Stimulated activated CD8-positive, alpha-beta memory T cell treated with anti-CD3 and anti-CD28 coated beads, Interleukin-15, amount 100 ng/mL, for 1 hour (primary cell): ENCODE results near the gene CHST6.
"Not testable (repeated sequence)": the region's sequence is repeated elsewhere in the genome, so short reads cannot be mapped to it uniquely, and the experiment has no call there.

Source experiments
- DNase-seq: peaks from one replicate; pipeline ENCODE4 v3.0.0-alpha.2; 2020; ENCODE audit warnings: low read depth

CHST6 gene

DNA sequence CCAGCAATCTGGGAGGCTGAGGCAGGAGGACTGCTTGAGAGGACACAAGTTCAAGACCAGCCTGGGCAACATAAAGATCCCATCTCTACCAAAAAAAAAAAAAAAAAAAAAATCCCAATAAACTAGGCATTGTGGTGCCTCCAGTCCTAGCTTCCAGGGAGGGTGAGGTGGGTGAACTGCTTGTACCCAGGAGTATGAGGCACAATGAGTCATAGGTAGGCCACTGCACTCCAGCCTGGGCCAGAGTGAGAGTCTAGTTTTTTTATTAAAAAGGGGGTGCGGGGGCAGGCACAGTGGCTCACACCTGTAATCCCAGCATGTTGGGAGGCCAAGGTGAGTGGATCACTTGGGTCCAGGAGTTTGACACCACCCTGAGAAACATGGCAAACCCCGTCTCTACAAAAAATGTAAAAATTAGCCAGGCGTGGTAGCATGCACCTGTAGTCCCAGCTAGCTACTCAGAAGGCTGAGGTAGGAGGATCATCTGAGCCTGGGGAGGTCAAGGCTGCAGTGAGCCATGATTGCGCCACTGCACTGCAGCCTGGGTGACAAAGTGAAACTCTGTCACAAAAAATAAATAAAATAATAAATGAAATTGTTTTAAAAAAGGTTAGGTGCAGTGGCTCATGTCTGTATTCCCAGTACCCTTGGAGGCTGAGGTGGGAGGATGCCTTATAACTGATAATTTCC lies 7.8 kb upstream of the CHST6 start:
- DNase-seq: no peak

GRCh38 chr16:75501820-75502219 lies 6.6 kb upstream of the CHST6 start:
- not testable (repeated sequence) for DNase-seq

- DNase-seq: no peak
These were observed 6.1 kb upstream of the CHST6 start for GRCh38 chr16:75501359-75501758.

DNA sequence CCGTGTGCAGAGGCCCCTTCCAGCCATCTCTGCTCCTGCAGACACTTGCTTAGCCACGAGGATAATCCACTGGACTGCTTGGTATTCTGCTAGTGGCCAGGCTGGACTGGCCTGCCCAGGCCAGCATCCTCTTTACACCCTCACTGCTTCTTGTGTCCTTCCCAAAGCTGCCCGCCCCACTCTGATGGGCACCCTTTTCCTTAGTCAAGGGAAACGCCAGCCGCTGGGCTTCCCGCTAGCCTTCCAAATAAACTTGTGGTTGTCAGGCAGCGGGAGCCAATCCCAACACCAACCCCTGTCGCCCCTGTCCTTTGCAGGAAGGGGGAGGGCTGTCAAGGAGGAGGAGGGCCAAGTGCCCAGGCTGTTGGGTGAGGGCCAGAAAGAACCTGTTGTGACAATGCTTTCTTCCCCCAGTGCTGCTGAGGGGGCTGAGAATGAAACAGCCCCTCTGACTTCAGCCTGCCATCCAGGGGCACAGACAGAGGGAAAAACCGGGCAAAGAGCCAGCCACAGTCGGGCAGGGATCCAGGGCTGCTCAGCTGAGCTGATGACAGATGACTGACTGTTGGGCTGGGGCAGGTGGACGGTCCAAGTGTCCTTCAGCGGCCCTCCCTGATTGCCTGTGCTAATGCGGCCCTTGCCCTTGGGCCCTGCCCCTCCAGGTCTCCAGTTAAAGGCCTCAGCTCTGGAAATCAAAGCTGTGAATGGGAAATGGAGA lies 3.5 kb upstream of the CHST6 start:
- DNase-seq: not testable (repeated sequence)

GRCh38 chr16:75497558-75497957 lies 2.3 kb upstream of the CHST6 start:
- DNase-seq: no peak

DNA sequence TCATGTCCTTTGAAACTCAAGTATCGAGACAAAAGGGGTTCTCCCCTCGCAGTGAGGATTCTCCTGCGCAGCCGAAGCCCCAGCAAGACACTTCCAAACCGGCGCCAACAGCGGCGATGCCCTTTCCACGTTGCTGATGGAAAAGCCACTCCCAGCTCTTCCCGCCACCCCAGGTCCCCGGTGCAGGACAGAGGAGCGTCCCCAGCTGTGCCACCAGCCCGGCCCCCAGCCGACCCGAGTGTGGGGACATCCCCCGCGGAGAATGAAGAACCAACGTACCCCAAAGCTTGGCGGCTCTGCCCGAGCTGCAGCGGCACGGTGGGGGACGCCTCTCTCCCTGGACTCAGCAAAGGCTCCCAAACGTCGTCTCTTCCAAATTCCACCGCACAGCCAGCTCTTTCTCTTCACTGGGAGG lies 573 bp downstream of the CHST6 start:
- no peak for DNase-seq

GRCh38 chr16:75494184-75494583 lies 1.1 kb downstream of the CHST6 start:
- DNase-seq: no peak

GRCh38 chr16:75491876-75492275 lies 3.4 kb downstream of the CHST6 start:
- DNase-seq: no peak

- no peak for DNase-seq
These were observed 6.9 kb downstream of the CHST6 start for GRCh38 chr16:75488322-75488721.

DNA sequence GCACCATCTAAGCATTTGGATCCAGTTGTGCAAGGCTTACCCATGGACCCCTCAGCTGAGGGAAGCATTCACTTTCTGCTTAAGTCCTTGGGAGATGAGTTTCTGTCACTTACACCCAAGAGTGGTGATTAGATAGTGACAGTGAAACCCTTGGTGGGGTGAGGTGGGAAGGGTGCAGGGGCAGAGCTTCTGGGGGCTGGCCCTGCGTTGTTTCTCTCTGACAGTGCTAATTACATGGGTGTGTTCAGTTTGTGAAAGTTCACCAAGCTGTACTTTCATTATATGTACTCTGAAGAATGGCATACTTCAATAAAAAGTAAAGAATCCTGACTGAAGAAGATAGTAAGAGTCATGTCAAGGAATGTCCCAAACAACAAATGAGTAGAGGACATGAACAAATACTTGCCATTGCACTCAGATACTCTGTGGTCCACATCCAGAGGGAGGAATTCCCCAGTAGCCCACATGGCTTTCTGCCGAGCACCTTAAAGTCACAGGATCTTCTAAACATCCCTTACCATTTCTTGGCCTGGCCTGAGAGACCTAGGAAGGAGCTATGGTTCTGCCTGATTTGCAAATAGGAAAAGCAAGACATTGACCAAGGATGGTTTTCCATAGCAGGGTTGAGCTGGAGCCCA lies 8.4 kb downstream of the CHST6 start:
- DNase-seq: no peak

- no peak for DNase-seq
These were observed 9.1 kb downstream of the CHST6 start for GRCh38 chr16:75486014-75486675.

- no peak for DNase-seq
These were observed 9.8 kb downstream of the CHST6 start for GRCh38 chr16:75485230-75486013.

GRCh38 chr16:75483222-75483621 lies 12.0 kb downstream of the CHST6 start:
- DNase-seq: no peak

GRCh38 chr16:75482434-75483205 lies 12.6 kb downstream of the CHST6 start:
- DNase-seq: no peak

- DNase-seq: no peak
These were observed 13.8 kb downstream of the CHST6 start for GRCh38 chr16:75481475-75481874.

DNA sequence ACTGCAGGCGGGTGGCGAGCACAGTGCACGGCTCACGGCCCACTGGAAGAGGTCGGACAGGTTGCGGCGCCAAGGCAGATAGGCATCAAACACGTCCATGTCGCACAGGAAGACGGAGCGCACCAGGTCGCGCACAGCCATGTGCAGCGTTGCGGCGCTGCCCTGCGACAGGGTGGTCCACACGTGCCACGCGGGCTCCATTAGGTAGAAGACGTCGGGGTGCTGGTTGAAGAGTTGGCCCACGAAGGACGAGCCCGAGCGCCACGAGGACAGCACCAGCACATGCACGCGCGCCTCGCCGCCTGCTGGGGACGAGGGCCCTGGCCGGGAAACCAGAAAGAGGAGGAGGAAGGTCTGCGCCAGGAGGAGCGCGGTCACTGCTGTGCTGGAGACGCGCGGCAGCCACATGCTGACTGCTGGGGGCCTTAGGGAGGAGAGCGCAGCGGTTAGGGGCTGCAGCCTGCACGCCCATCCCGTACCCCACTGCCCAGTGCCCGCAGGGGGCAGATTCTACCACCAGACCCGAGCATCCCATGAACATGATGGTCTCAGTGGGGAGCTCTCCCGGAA lies 15.7 kb downstream of the CHST6 start:
- DNase-seq: no peak

DNA sequence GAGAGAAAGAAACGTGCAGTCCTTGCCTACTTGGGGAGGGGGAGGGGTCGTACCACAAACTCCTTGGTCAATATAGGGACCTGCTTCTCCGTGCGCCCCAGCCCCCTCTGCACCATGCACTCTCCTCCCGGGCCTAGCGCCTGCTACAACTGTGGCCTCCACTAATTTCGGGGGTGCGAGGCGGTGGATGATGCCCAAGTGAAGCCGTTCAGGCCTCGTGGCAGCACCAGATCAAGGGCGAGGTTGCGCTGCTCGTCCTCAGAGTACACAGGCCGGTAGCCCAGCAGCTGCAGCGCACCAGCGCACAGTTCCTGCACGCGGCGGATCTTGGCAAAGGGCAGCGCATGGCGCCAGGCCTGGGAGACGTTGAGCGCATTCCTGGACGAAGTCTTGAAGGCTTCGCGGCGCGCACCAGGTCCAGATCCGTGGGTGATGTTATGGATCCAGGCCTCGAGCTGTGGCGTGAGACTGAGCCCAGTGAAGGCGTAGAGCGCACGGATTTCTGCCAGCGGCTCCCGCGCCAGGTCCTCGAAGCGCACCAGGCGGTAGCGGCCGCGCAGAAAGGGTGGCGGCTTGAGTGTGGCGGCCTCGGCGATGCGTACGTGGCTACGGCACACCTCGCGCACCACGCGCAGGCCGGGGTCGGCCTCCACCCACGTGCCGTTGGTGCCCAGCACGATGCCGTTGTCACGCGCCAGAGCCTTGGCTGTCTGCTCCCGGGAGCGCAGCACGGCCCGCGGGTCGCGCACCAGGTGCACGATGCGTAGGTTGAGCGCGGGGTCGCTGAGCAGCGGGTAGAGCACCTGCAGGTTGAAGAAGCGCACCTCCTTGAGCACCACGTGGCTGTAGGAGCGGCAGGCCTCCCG lies 16.5 kb downstream of the CHST6 start:
- DNase-seq: no peak

DNA sequence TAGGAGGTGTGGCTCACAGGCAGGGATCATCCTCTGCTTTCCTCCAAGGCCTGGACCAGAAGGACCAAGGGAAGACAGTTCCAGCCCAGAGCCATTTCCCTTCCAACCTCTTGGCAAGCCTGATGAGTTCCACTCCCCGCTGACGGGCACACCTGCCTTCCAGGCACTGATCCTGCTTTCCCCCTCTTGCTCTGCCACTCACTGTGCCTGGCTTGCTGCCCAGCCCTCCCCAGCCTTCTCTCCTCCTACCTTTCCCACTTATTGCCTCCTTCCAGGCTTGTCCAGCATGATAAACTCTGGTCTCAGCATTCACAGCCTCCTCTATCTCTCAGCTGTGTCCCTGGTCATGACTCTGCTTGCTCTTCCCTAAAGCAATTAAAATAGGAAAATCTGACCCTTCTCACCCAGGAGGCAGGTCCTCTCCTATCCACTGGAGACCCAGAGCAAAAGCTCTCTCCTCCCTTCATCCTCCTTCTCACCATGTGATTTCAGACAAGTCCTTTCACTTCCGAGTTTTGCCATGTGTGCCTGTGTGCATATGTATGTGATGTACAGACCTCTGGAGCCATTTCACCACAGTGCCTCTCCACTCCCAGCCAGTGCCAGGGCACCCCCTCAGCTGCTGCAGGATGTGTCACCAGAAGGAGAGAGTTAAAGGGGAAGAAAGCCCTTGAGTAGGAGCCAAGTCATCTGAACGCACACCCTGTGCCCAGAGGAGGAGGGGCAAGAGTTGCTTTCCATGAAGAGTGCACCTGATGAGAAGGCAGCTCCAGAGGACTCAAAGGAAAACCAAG lies 17.4 kb downstream of the CHST6 start:
- no peak for DNase-seq

DNA sequence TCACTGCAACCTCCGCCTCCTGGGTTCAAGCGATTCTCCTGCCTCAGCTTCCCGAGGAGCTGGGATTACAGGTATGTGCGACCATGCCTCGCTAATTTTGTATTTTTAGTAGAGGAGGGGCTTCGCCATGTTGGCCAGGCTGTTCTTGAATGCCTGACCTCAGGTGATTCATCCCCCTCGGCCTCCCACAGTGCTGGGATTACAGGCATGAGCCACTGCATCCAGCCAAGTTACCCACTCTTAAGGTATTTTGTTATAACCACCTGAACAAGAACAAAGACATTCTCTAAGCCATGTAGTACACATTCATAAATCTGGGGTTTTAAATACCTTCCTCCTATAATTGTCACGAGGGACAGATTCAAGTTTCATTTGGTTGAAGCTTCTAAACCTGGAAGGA lies 18.4 kb downstream of the CHST6 start:
- no peak for DNase-seq
